NCI-H524 (cell line): ENCODE results near the gene CCDC172.

Experiments
- DNase-seq, 2 experiments: peaks; one replicate each; lab custom pipeline; 2025; lab: John Stamatoyannopoulos, UW

The CCDC172 gene

GRCh38 chr10:116429288-116429977, 105.2 kb downstream of the CCDC172 start:
- DNase-seq, result no peak
